B cell (primary cell): ENCODE measurements around the gene RETREG2.

Experiments used
- CTCF ChIP-seq: fragments of 200-600 bp; IDR thresholded peaks from one replicate; pipeline ENCODE4 v1.8.0; 2022; ENCODE audit warnings: antibody characterized with exemption, mild to moderate bottlenecking
- EZH2 ChIP-seq: IDR thresholded peaks from 2 replicates; pipeline ENCODE4 v1.6.1; 2012; ENCODE audit warnings: borderline replicate concordance, low read depth, mild to moderate bottlenecking, moderate library complexity, low read length; ENCODE audit not compliant: insufficient read depth, poor library complexity, severe bottlenecking

- TF ChIP-seq CTCF, result no peak
- no peak for TF ChIP-seq EZH2
Observed at GRCh38 chr2:219220652-219221402, 42.8 kb downstream of the RETREG2 start.
